IMR-90 (cell line): ENCODE data around the gene RAPGEF1. TPM values are rescaled to one million over a fixed set of nuclear protein-coding genes. Genes with fewer than 3 reads are reported as not detected.
A peak's percentile ranks its signal among the peaks of the same experiment; 100 is the strongest.

Experiments used
- ATAC-seq: fragments of 200-7000 bp; cut with Tn5 transposase; 2 replicates; pipeline ENCODE4 v1.9.1; 2020; ENCODE audit warnings: low read depth, mild to moderate bottlenecking, moderate library complexity
- BruUV-seq: library from RNA; stranded (reverse); fragments of 400-500 nt; replicated peaks from 2 replicates; lab custom pipeline; 2021; lab: Mats Ljungman, UMichigan
- CTCF ChIA-PET: fragments of 300-600 bp; formaldehyde crosslinking; extraction: SDS; loops from one replicate; lab custom pipeline; 2021; ENCODE audit warnings: antibody characterized with exemption; lab: Yijun Ruan, JAX
- POLR2A ChIA-PET: fragments of 300-600 bp; sonication (Branson Sonifier 250); formaldehyde crosslinking; loops from one replicate; lab custom pipeline; 2022; ENCODE audit warnings: antibody characterized with exemption; ENCODE audit not compliant: unreplicated experiment; lab: Charles Lee
- DNase-seq: peaks from one replicate; pipeline ENCODE4 v3.0.0; 2013
- H2AFZ ChIP-seq: replicated peaks from 2 replicates; pipeline ENCODE3; 2013; ENCODE audit warnings: low read length, mild to moderate bottlenecking; ENCODE audit not compliant: poor library complexity
- H2AK5ac ChIP-seq: 2 replicates; pipeline ENCODE4 v1.6.1; 2013; ENCODE audit warnings: low read depth, low read length, inconsistent platforms
- H2AK9ac ChIP-seq: replicated peaks from 2 replicates; pipeline ENCODE3; 2013; ENCODE audit warnings: mild to moderate bottlenecking, low read depth, low read length, moderate library complexity; ENCODE audit not compliant: poor library complexity
- H2BK120ac ChIP-seq: 2 replicates; pipeline ENCODE4 v1.6.1; 2013; ENCODE audit warnings: low read depth, low read length, inconsistent platforms
- H2BK15ac ChIP-seq: 3 replicates; pipeline ENCODE4 v1.6.1; 2013; ENCODE audit warnings: low read depth, low read length, inconsistent platforms
- H2BK20ac ChIP-seq: 2 replicates; pipeline ENCODE4 v1.6.1; 2013; ENCODE audit warnings: low read depth, mild to moderate bottlenecking, inconsistent platforms, low read length, moderate library complexity
- H2BK5ac ChIP-seq: 2 replicates; pipeline ENCODE4 v1.6.1; 2013; ENCODE audit warnings: mild to moderate bottlenecking, low read depth, low read length, inconsistent platforms; ENCODE audit not compliant: poor library complexity, severe bottlenecking
- H3K14ac ChIP-seq: replicated peaks from 2 replicates; pipeline ENCODE4 v1.6.1; 2013; ENCODE audit warnings: low read depth, low read length, inconsistent platforms
- H3K18ac ChIP-seq: 2 replicates; pipeline ENCODE4 v1.6.1; 2013; ENCODE audit warnings: low read depth, low read length, control low read depth
- H3K23ac ChIP-seq: 2 replicates; pipeline ENCODE4 v1.6.1; 2013; ENCODE audit warnings: low read depth, low read length, inconsistent platforms
- H3K27ac ChIP-seq: 2 replicates; pipeline ENCODE4 v1.5.1; 2013; ENCODE audit warnings: mild to moderate bottlenecking, control low read depth, low read length; ENCODE audit not compliant: insufficient read depth
- H3K27me3 ChIP-seq: 2 replicates; pipeline ENCODE4 v1.6.1; 2013; ENCODE audit warnings: low read length; ENCODE audit not compliant: control insufficient read depth, insufficient read depth
- H3K36me3 ChIP-seq: 2 replicates; pipeline ENCODE4 v1.6.1; 2013; ENCODE audit warnings: low read length, mixed read lengths; ENCODE audit not compliant: control insufficient read depth, insufficient read depth
- H3K4ac ChIP-seq: 2 replicates; pipeline ENCODE4 v1.6.1; 2013; ENCODE audit warnings: low read depth, low read length, inconsistent platforms
- H3K4me1 ChIP-seq: 2 replicates; pipeline ENCODE4 v1.6.1; 2013; ENCODE audit warnings: low read length, mixed read lengths; ENCODE audit not compliant: control insufficient read depth, insufficient read depth
- H3K4me2 ChIP-seq: 2 replicates; pipeline ENCODE4 v1.6.1; 2013; ENCODE audit warnings: low read depth, mild to moderate bottlenecking, control low read depth, low read length, moderate library complexity
- H3K4me3 ChIP-seq: 2 replicates; pipeline ENCODE4 v1.5.1; 2013; ENCODE audit warnings: low read depth, mild to moderate bottlenecking, control low read depth, low read length, moderate library complexity; ENCODE audit not compliant: insufficient read depth
- H3K56ac ChIP-seq: 2 replicates; pipeline ENCODE4 v1.6.1; 2013; ENCODE audit warnings: low read length, inconsistent platforms; ENCODE audit not compliant: insufficient read depth; ENCODE audit errors: extremely low read depth
- H3K79me1 ChIP-seq, 2 experiments: 2 replicates each; pipeline ENCODE4 v1.6.1; 2013; ENCODE audit warnings: low read length in 2 of 2, inconsistent platforms in 1 of 2, low read depth in 1 of 2
- H3K9ac ChIP-seq: 2 replicates; pipeline ENCODE4 v1.6.1; 2013; ENCODE audit warnings: low read depth, low read length, control low read depth
- H3K9me1 ChIP-seq: 2 replicates; pipeline ENCODE4 v1.6.1; 2013; ENCODE audit warnings: low read length, inconsistent platforms; ENCODE audit not compliant: insufficient read depth
- H3K9me3 ChIP-seq: 2 replicates; pipeline ENCODE4 v1.6.1; 2013; ENCODE audit warnings: low read length; ENCODE audit not compliant: control insufficient read depth, insufficient read depth
- H4K20me1 ChIP-seq: 2 replicates; pipeline ENCODE4 v1.6.1; 2013; ENCODE audit warnings: low read length, inconsistent platforms; ENCODE audit not compliant: insufficient read depth
- H4K5ac ChIP-seq: 2 replicates; pipeline ENCODE4 v1.6.1; 2013; ENCODE audit warnings: mild to moderate bottlenecking, low read depth, low read length, control low read depth
- H4K8ac ChIP-seq, 2 experiments: 2 replicates each; pipeline ENCODE4 v1.6.1; 2013; ENCODE audit warnings: low read depth in 2 of 2, low read length in 2 of 2, control low read depth in 1 of 2, inconsistent platforms in 1 of 2
- H4K91ac ChIP-seq: 2 replicates; pipeline ENCODE4 v1.6.1; 2013; ENCODE audit warnings: low read depth, low read length, inconsistent platforms; ENCODE audit not compliant: insufficient read depth
- CHD1 ChIP-seq: IDR thresholded peaks from 2 replicates; pipeline ENCODE4 v1.6.1; 2012; ENCODE audit warnings: low read depth, low read length, improper control_type of control experiment
- CTCF ChIP-seq: conservative IDR thresholded peaks from 2 replicates; pipeline ENCODE4 v1.5.1; 2012; ENCODE audit warnings: mild to moderate bottlenecking, low read depth, low read length, improper control_type of control experiment
- FOS ChIP-seq: fragments of 150-350 bp; IDR thresholded peaks from 2 replicates; pipeline ENCODE4 v1.6.1; 2016; ENCODE audit warnings: low read depth, low read length
- MAZ ChIP-seq: IDR thresholded peaks from 2 replicates; pipeline ENCODE4 v1.6.1; 2012; ENCODE audit warnings: low read depth, mild to moderate bottlenecking, low read length, improper control_type of control experiment, moderate library complexity, borderline replicate concordance
- POLR2A ChIP-seq: IDR thresholded peaks from 2 replicates; pipeline ENCODE4 v1.6.1; 2012; ENCODE audit warnings: mild to moderate bottlenecking, low read depth, low read length
- RAD21 ChIP-seq: IDR thresholded peaks from 2 replicates; pipeline ENCODE4 v1.6.1; 2012; ENCODE audit warnings: low read length, improper control_type of control experiment
- RCOR1 ChIP-seq: IDR thresholded peaks from 2 replicates; pipeline ENCODE4 v1.6.1; 2012; ENCODE audit warnings: mild to moderate bottlenecking, low read length, improper control_type of control experiment; ENCODE audit not compliant: insufficient replicate concordance
- SMC3 ChIP-seq: fragments of 150-350 bp; IDR thresholded peaks from 2 replicates; pipeline ENCODE4 v1.6.1; 2016; ENCODE audit warnings: low read depth, mild to moderate bottlenecking, antibody characterized with exemption, low read length, moderate library complexity
- USF2 ChIP-seq: fragments of 150-350 bp; IDR thresholded peaks from 2 replicates; pipeline ENCODE4 v1.6.1; 2017; ENCODE audit warnings: mild to moderate bottlenecking, antibody characterized with exemption, low read length, low read depth
- WGBS, 2 experiments: methylation state at CpG; one replicate each; pipeline versions ENCODE4 v1.1.5 to v1.1.7; 2013; ENCODE audit warnings: missing lambda C conversion rate in 2 of 2; ENCODE audit not compliant: insufficient read length in 1 of 2; ENCODE audit errors: extremely low coverage in 2 of 2; 5-methylcytosine and 5-hydroxymethylcytosine counted together
- dilution Hi-C: fragments of 300-500 bp; cut with HindIII; formaldehyde crosslinking; loops from one replicate; pipeline ENCODE4 v1.14.3; 2018; ENCODE audit warnings: low sequenced_read_pairs; ENCODE audit not compliant: unreplicated experiment
- in situ Hi-C: fragments of 300-500 bp; cut with MboI; formaldehyde crosslinking; loops from 3 replicates; pipeline ENCODE4 v1.14.3; 2019; ENCODE audit warnings: low sequenced_read_pairs, inconsistent platforms, mixed read lengths
- intact Hi-C: fragments of 100-400 bp; cut with micrococcal nuclease; formaldehyde crosslinking; loops from 2 replicates; pipeline ENCODE4 v1.10.0; 2022
- polyA plus RNA-seq, 3 experiments: library from polyadenylated mRNA; depleted of rRNA; stranded (reverse); fragments of >200 nt; gene quantifications; 2 replicates each; pipeline ENCODE4 v1.2.3, GENCODE V29; 2012; ENCODE audit warnings: low replicate concordance in 1 of 3
- total RNA-seq: library from RNA; depleted of rRNA; stranded (reverse); fragments of >200 nt; gene quantifications from 2 replicates; pipeline ENCODE4 v1.2.3, GENCODE V29; 2012

RAPGEF1 gene
- total and polyA plus RNA-seq, 2 of the 4 experiments (the other 2 are of a cell fraction): 13.1 to 22.3 TPM

- Histone ChIP-seq H3K9ac (no peak overlapping the region), H2BK15ac (no peak overlapping the region; the same call in 2 of the 3 replicates), H3K27ac (no peak overlapping the region), H3K9me1 (peaks cover 17% of the 10 kb centered on the region), H2AK5ac (peak overlapping the region; percentile 79), H3K14ac (no peak overlapping the region), H3K56ac (no peak overlapping the region), H3K36me3 (peaks cover 8% of the 10 kb centered on the region), H3K4me1 (peaks cover 9% of the 10 kb centered on the region), H4K91ac (peak overlapping the region; percentile 23), H2AFZ (no peak overlapping the region), H2BK5ac (peak overlapping the region; percentile 27), H3K9me3 (no peaks in the 10 kb centered on the region), H3K4me3 (no peak overlapping the region), H2BK120ac (no peak overlapping the region), H3K4ac (peak overlapping the region; percentile 43; the same call in 1 of the 2 replicates), H3K4me2 (no peak overlapping the region), H3K23ac (no peak overlapping the region; the same call in 1 of the 2 replicates), H4K8ac (no peak overlapping the region), H2BK20ac (peak overlapping the region; percentile 49; the same call in 1 of the 2 replicates), H3K18ac (no peak overlapping the region), H4K5ac (no peak overlapping the region), H2AK9ac (no peak overlapping the region), H3K79me1 (peaks cover 5 to 26% of the 10 kb centered on the region in 2 experiments; a peak in 2 of 4 replicates), H4K20me1 (no peaks in the 10 kb centered on the region), H3K27me3 (no peaks in the 10 kb centered on the region)
- DNase-seq (no peak), ATAC-seq (no peak)
- in situ Hi-C loops: no loop called here
- TF ChIP-seq USF2 (no peak), RAD21 (no peak), MAZ (no peak), RCOR1 (no peak), SMC3 (no peak), FOS (no peak), CTCF (no peak), POLR2A (no peak), CHD1 (no peak)
- ChIA-PET POLR2A (no interaction called here), CTCF (no interaction called here)
- dilution Hi-C loops: no loop called here
- BruUV-seq: no TSS peak
- intact Hi-C loops: no loop called here
- no CpG with 5 or more reads among the region's 6 CpGs for WGBS, 2 experiments
Measured at GRCh38 chr9:131636593-131636992, 103.3 kb downstream of the RAPGEF1 start.
